GM12873 (cell line): Measurements from ENCODE around the gene MED13.

Experiments
- CTCF ChIP-seq: IDR thresholded peaks from 2 replicates; pipeline ENCODE4 v1.5.1; 2012; ENCODE audit warnings: low read depth, mild to moderate bottlenecking, moderate library complexity, low read length, control low read depth; ENCODE audit not compliant: insufficient read depth; ENCODE audit errors: missing control alignments

MED13 gene

GRCh38 chr17:61989509-61989908 lies 75.6 kb downstream of the MED13 start:
- no peak for TF ChIP-seq CTCF

- TF ChIP-seq CTCF, result no peak
Observed at GRCh38 chr17:61986898-61987297, 78.2 kb downstream of the MED13 start.

- TF ChIP-seq CTCF, result no peak
Observed at GRCh38 chr17:61984821-61985220, 80.3 kb downstream of the MED13 start.

- TF ChIP-seq CTCF, result no peak
Observed at GRCh38 chr17:61981323-61981722, 83.8 kb downstream of the MED13 start.

- no peak for TF ChIP-seq CTCF
Observed at GRCh38 chr17:61980535-61980934, 84.5 kb downstream of the MED13 start.

- no peak for TF ChIP-seq CTCF
Observed at GRCh38 chr17:61974115-61974514, 91.0 kb downstream of the MED13 start.

- TF ChIP-seq CTCF, result no peak
Observed at GRCh38 chr17:61972311-61972710, 92.8 kb downstream of the MED13 start.

- no peak for TF ChIP-seq CTCF
Observed at GRCh38 chr17:61970030-61970429, 95.0 kb downstream of the MED13 start.
